NCI-H69 (cell line): Measurements from ENCODE around the gene RAB3B.

ENCODE experiments used
- DNase-seq: peaks from one replicate; lab custom pipeline; 2025; lab: John Stamatoyannopoulos, UW

RAB3B gene

DNA sequence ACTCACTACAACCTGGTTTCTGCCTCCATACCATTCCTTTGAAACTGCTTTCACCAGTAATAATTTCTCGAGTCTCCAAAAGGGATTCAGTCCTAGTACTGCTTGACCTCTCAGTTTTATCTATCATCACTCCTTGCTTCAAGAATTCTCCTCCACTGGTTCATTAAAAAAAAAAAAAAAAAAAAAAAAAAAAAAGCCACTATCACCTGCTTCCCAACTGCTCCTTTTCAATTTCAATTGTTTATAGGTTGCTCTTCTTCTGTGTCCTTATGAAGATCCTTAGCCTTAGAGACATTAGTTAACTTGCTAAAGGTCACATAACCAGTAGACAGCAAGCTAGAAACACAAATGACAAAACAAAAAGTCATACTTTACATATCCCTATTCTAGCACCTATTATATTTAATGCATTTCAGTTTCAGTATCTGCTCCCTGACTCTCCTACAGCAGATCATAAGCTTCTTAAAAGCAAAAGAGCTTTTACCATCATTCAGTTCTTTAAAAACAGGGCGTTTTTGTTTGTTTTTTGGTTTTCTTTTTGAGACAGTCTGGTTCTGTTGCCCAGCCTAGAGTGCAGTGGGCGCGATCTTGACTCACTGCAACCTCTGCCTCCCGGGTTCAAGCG is 119.0 kb downstream of the RAB3B start:
- no peak for DNase-seq

- no peak for DNase-seq
Observed at GRCh38 chr1:51870603-51871350, 119.7 kb downstream of the RAB3B start.

DNA sequence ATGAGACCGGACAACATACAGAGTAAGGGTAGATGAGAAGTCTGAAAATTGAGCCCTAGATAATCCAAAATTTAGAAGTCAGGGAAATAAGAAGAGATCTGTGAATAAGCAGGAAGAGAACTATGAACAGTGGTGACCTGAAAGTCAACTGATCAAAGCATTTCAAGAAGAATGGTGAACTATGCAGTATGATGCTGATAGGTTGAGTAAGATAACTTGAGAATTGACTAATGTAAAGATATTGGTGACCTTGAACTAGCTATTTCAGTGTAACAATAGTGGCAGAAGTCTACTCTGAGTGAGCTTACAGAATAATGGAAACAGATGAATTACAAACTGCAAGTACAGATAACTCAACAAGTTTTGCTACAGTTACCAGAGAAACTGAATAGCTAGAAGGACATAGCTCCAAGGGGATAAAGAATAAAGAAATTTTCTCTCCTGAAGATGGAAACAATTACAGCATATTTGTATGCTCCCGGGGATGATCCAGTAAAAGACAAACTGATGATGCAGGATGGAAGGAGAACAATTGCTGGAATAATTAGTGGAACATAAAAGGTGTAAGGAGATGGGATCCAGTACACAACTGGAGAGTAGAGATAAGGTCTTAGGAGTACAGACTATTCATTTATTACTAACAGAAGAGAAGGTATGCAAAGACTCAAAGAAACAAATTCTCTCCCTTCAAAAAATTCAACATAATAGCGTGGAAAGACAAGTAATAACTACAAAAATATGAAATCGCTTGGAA is 122.8 kb downstream of the RAB3B start:
- no peak for DNase-seq

DNA sequence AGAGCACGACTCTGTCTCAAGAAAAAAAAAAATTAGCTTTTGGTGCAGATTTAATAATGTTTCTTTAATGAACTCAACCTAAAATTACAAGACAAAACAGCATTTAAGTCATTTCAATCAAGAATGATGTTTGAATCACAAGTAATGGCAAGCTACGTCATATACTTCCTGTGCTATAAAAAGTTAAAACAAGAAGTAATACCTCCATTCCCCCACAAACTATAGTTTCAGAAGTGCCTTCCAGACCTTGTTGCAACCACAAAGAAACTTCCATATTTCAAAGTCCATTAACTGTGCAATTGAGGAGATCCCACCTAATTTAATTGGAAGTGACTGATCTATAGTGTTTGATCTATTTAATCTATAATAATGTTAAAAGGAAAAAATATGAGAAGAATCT is 127.1 kb downstream of the RAB3B start:
- DNase-seq = no peak

DNA sequence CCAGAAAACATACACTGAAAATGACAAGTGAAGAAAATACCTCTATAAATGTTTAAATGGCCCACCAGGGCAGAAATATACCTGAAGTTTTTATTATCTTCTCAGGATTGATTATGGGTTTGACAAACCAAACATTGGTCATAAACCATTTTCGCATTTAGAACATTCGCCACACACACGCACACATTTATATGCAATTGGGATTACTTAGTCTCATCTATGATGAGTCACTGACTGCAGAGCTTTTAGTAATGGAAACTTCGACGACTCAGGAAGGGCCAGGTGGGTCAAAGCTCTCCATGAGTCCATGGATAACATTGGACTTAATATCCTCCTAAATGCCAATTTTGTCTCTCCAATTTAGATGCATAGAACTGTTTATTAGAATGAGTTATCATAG is 128.8 kb downstream of the RAB3B start:
- no peak for DNase-seq

DNA sequence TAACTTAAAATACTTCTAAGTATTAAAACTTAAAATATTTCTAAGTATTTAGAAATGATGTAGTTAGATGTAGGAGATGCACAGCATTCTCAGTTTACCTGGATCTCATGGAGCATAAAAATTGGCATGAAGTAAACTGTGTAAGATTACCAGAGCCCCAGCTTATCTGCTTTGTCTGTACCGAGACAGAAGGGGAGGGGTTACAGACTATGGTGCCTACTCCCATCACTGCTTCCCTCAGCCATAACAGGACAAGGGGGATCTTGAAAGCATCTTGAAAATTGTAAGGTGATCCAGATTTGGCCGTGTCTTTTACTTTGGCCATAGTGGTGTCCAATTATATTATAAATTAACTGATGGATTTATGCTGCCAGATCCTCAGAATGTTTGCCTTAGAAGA is 130.8 kb downstream of the RAB3B start:
- no peak for DNase-seq

- no peak for DNase-seq
Observed at GRCh38 chr1:51859333-51859732, 131.2 kb downstream of the RAB3B start.

DNA sequence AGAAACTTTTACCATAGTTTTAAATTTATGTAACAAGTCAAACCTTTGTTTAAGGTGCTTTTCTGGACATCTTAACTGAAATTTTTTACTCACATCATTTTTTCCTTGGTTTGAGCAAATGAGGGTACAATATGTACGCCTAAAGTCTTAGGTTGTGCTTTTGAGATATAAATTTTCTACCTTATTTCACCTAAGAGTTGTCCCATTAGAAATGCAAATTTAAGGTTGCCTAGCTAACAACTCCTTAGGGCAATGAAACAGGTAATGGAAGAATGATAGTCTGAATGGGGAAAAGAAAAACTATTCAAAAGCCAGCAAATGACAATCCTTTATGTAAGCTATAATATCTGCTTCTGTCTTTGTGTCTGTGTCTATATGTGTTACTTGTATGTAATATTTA is 131.6 kb downstream of the RAB3B start:
- DNase-seq = no peak
